AG04450 (cell line): ENCODE results near the gene H6PD. TPM values are rescaled to one million over a fixed set of nuclear protein-coding genes. Genes with fewer than 3 reads are reported as not detected.

Experiments
- CTCF ChIA-PET: fragments of 300-600, 350-600 bp; formaldehyde crosslinking; extraction: SDS; loops from one replicate; lab custom pipeline; 2022; ENCODE audit warnings: antibody characterized with exemption, inconsistent platforms; lab: Charles Lee
- POLR2A ChIA-PET: fragments of 350-600 bp; formaldehyde crosslinking; extraction: SDS; loops from one replicate; lab custom pipeline; 2021; ENCODE audit warnings: antibody characterized with exemption, inconsistent platforms; lab: Yijun Ruan, JAX
- DNase-seq: peaks from one replicate; pipeline ENCODE4 v3.0.0-alpha.2; 2011; ENCODE audit warnings: low read depth, low spot score
- H3K27ac ChIP-seq: one replicate; pipeline ENCODE4 v1.5.1; 2012; ENCODE audit warnings: low read depth, low read length, control low read depth
- H3K27me3 ChIP-seq: one replicate; pipeline ENCODE4 v1.6.0; 2012; ENCODE audit warnings: low read length; ENCODE audit not compliant: control insufficient read depth, insufficient read depth
- H3K4me3 ChIP-seq: 2 replicates; pipeline ENCODE4 v1.5.1; 2011; ENCODE audit warnings: mild to moderate bottlenecking, low read depth, low read length, control low read depth
- H3K9me3 ChIP-seq: 2 replicates; pipeline ENCODE4 v1.5.1; 2012; ENCODE audit warnings: low read length; ENCODE audit not compliant: control insufficient read depth, insufficient read depth
- polyA plus RNA-seq: library from polyadenylated mRNA; depleted of rRNA; stranded (reverse); fragments of >200 nt; gene quantifications from 2 replicates; pipeline ENCODE4 v1.2.3, GENCODE V29; 2011
- TF ChIP-seq, protein P1 (sequence below): IDR thresholded peaks from 2 replicates; pipeline ENCODE4 v1.5.1; 2011; ENCODE audit warnings: low read depth, low read length, control low read depth, inconsistent platforms

The H6PD gene
- polyA plus RNA-seq, 1 experiment = 18.3 TPM

DNA sequence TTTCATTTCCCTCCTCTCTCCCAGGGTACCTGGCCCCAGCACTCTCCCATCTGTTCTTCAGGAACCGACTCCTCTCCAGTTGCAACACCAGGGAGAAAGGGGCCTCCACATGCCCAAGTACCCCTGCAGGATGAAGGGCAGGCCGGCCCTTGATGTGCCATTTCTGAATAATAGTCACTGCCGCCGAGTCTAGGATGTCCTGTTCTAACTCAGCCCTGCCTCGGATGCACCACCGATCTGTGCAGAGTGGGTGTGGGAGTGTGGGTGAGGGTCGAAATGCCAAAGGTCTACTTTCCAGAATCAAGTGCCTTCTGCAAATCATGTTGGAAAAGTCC, 32.7 kb downstream of the H6PD start:
- POLR2A ChIA-PET = interaction anchor here (1.0 to 1.1 kb wide), 2 partner anchors 23 to 224 kb away, joined by 5 to 7 read pairs; no protein-coding TSS in a partner anchor
- CTCF ChIA-PET = interaction anchor here (0.7 to 3.1 kb wide), 20 partner anchors 8 to 321 kb away, joined by 3 to 34 read pairs (median 6); no protein-coding TSS in a partner anchor
- no peaks in the 10 kb centered on the region for H3K27me3 ChIP-seq
- no peaks in the 10 kb centered on the region; the same call in 1 of the 2 replicates for H3K9me3 ChIP-seq
- TF ChIP-seq, protein P1, sequence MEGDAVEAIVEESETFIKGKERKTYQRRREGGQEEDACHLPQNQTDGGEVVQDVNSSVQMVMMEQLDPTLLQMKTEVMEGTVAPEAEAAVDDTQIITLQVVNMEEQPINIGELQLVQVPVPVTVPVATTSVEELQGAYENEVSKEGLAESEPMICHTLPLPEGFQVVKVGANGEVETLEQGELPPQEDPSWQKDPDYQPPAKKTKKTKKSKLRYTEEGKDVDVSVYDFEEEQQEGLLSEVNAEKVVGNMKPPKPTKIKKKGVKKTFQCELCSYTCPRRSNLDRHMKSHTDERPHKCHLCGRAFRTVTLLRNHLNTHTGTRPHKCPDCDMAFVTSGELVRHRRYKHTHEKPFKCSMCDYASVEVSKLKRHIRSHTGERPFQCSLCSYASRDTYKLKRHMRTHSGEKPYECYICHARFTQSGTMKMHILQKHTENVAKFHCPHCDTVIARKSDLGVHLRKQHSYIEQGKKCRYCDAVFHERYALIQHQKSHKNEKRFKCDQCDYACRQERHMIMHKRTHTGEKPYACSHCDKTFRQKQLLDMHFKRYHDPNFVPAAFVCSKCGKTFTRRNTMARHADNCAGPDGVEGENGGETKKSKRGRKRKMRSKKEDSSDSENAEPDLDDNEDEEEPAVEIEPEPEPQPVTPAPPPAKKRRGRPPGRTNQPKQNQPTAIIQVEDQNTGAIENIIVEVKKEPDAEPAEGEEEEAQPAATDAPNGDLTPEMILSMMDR = no peak
- no peak for DNase-seq
- no peak overlapping the region for H3K4me3 ChIP-seq
- no peak overlapping the region for H3K27ac ChIP-seq

DNA sequence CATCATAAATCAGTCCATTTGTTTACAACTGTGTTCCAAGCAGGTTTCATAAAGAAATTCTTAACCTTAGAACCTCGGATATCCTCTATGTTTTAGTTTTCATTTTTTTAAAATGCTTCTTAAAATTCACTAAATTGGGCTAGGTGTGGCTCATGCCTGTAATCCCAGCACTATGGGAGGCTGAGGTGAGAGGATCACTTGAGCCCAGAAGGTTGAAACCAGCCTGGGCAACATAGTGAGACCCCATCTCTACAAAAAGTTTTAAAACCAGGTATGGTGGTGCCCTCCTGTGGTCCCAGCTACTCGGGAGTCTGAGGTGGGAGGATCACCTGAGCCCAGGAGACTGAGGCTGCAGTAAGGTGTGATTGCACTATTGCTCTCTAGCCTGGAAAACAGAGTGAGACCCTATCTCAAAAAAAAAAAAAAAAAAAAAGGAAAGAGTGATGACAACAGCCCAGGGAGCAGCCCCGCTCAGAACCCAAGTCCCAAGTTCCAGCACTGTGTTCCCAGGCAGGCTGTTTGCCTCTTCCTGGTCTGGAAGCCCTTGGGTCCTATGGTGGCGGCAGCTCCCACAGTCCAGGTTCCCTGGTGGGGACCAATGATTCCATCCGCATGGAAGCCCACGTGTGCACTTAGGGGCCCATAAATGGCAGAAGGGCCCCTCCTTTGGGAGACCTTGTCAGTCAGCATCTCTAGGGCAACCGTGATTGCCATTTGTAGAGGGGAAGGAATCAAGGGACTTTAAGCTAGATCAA, 33.4 kb downstream of the H6PD start:
- ChIA-PET CTCF (interaction anchor here (0.6 to 3.1 kb wide), 14 partner anchors 8 to 305 kb away, joined by 3 to 34 read pairs (median 6); no protein-coding TSS in a partner anchor), POLR2A (no interaction called here)
- Histone ChIP-seq H3K9me3 (no peaks in the 10 kb centered on the region; the same call in 1 of the 2 replicates), H3K27me3 (no peaks in the 10 kb centered on the region), H3K27ac (no peak overlapping the region), H3K4me3 (no peak overlapping the region)
- TF ChIP-seq, protein P1 = no peak
- no peak for DNase-seq

DNA sequence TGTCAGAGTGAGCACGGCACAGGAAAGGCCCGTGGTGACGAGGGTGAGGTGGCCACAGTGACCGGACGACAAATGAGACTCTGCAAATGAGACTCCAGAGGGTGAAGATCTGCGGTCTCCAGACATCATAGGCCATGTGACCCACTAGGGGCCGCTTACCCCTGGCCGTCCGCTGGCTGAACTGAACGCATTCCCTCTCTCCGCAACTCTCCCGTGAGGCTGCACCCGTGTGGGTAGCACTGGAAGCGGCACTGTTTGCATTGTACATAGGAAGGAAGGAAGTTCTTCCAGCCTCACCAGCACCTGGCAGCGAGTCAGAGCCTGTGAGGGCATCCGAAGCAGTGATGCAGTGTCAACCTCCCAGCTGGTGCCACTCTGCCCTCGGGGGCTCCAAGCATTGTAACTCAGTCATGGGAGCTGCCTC, 34.5 kb downstream of the H6PD start:
- no peak for DNase-seq
- CTCF ChIA-PET = interaction anchor here (0.6 to 3.1 kb wide), 6 partner anchors 21 to 227 kb away, joined by 3 to 34 read pairs (median 12); no protein-coding TSS in a partner anchor
- TF ChIP-seq, protein P1 = no peak
- POLR2A ChIA-PET = no interaction called here
- no peak overlapping the region for H3K27ac ChIP-seq
- no peak overlapping the region for H3K4me3 ChIP-seq
- no peaks in the 10 kb centered on the region for H3K27me3 ChIP-seq
- H3K9me3 ChIP-seq = no peaks in the 10 kb centered on the region; the same call in 1 of the 2 replicates

DNA sequence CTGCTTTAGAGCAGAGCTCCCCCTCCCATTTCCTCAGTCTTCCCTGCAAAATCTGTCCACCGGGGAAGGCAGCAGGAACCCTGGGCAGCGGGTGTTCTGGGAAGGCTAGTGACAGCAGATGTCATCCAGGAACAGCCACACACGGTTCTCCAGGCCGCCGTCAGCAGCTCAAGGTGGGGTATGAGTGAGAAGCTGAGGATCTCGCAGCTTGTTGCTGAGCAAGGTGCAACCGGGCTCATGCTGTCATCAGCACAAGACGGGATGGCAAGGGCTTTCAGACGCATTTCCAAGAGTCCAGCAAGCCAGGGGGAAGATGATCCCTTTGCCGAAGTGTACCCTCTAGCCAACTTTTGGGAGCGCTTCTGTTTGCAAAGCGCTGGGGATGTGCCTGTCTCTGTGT, 35.1 kb downstream of the H6PD start:
- DNase-seq = no peak
- Histone ChIP-seq H3K27ac (no peak overlapping the region), H3K9me3 (no peaks in the 10 kb centered on the region; the same call in 1 of the 2 replicates), H3K27me3 (no peaks in the 10 kb centered on the region), H3K4me3 (no peak overlapping the region)
- ChIA-PET CTCF (interaction anchor here (0.7 to 1.1 kb wide), 3 partner anchors 221 to 226 kb away, joined by 3 to 6 read pairs (median 4); no protein-coding TSS in a partner anchor), POLR2A (no interaction called here)
- TF ChIP-seq, protein P1 = no peak
